Stomach (tissue), 9 donors: ENCODE results near the gene NDP. TPM values are rescaled to one million over a fixed set of nuclear protein-coding genes. Genes with fewer than 3 reads are reported as not detected.

Source experiments
- DNase-seq, 2 donors: peaks; one replicate each; pipeline versions ENCODE4 v3.0.0 to v3.0.0-alpha.2; 2013 to 2019
- H3K27ac ChIP-seq, 5 donors: fragments of 200-600 bp in 4 of 5; sonication (generic) in 4 of 5; one replicate each; pipeline ENCODE4 v1.5.1; 2013 to 2019; ENCODE audit warnings: mild to moderate bottlenecking in 1 of 5, moderate library complexity in 1 of 5
- H3K27me3 ChIP-seq, 3 donors: fragments of 200-600 bp; sonication (generic); one replicate each; pipeline ENCODE4 v1.5.1; 2017 to 2019; ENCODE audit warnings: mixed run types in 1 of 3
- H3K36me3 ChIP-seq, 4 donors: fragments of 200-600 bp; sonication (generic); 1 replicate in 3 of 4; 2 replicates in 1 of 4; pipeline ENCODE4 v1.5.1; 2016 to 2019
- H3K4me1 ChIP-seq, 4 donors: fragments of 200-600 bp; sonication (generic); one replicate each; pipeline ENCODE4 v1.5.1; 2016 to 2019
- H3K4me3 ChIP-seq, 4 donors: fragments of 200-600 bp; sonication (generic) in 3 of 4; one replicate each; pipeline ENCODE4 v1.5.1; 2016 to 2019; ENCODE audit warnings: mild to moderate bottlenecking in 1 of 4
- H3K9me3 ChIP-seq, 4 donors: fragments of 200-600 bp; sonication (generic); one replicate each; pipeline ENCODE4 v1.5.1; 2016 to 2019
- CTCF ChIP-seq, 7 experiments: fragments of 450-650 bp in 4 of 7; fragments of 200-600 bp in 3 of 7; sonication (generic) in 3 of 7; IDR thresholded peaks; one replicate each; pipeline ENCODE4 v1.5.1; 2016 to 2019; ENCODE audit warnings: antibody characterized with exemption in 7 of 7, control low read depth in 2 of 7, mild to moderate bottlenecking in 1 of 7
- EP300 ChIP-seq: sonication (generic); formaldehyde crosslinking; IDR thresholded peaks from one replicate; pipeline ENCODE4 v1.6.1; 2017; ENCODE audit warnings: antibody characterized with exemption
- POLR2A ChIP-seq, 4 donors: fragments of 450-650 bp; IDR thresholded peaks; one replicate each; pipeline ENCODE4 v1.6.1; 2016; ENCODE audit warnings: antibody characterized with exemption in 4 of 4, control low read depth in 2 of 4, mild to moderate bottlenecking in 1 of 4, moderate library complexity in 1 of 4
- POLR2AphosphoS5 ChIP-seq, 3 donors: sonication (generic); formaldehyde crosslinking; IDR thresholded peaks; one replicate each; pipeline ENCODE4 v1.6.1; 2016; ENCODE audit warnings: antibody characterized with exemption in 3 of 3
- WGBS, 5 donors: extraction: QIAGEN DNeasy Blood & Tissue Kit in 3 of 5; methylation state at CpG; one replicate each; pipeline versions ENCODE4 v1.1.5 to v1.1.7; 2013 to 2018; 5-methylcytosine and 5-hydroxymethylcytosine counted together
- intact Hi-C: fragments of 100-400 bp; cut with DNase I; formaldehyde crosslinking; loops from one replicate; pipeline ENCODE4 v1.15.1; 2023; ENCODE audit warnings: low total_unique reads
- polyA plus RNA-seq, 3 donors: library from polyadenylated mRNA; stranded (reverse); fragments of 200-250 nt; gene quantifications; one replicate each; pipeline ENCODE4 v1.2.3, GENCODE V29; 2013
- total RNA-seq, 5 donors: library from RNA; depleted of rRNA; stranded (reverse); fragments of >200 nt; gene quantifications; one replicate each; pipeline versions ENCODE4 v1.1.0 to v1.2.3, GENCODE V29; 2014 to 2016
- donor health status: healthy with polysubstance abuse.
- donor health status: Bipolar disorder and iron deficiency.
- donor health status: healthy.

The NDP gene
- total and polyA plus RNA-seq, 8 donors, result 0.15 to 0.73 (median 0.19) TPM; not detected in 5

- intact Hi-C loops, result no loop called here
- H3K9me3 ChIP-seq, result no peaks in the 10 kb centered on the region
- H3K4me3 ChIP-seq, result no peak overlapping the region
- no peak overlapping the region for H3K27ac ChIP-seq
- 67 to 90% (median 82%) methylated on average over 5 of the region's 5 CpGs for WGBS, 5 donors
- no peaks in the 10 kb centered on the region for H3K4me1 ChIP-seq
- no peak for DNase-seq
- TF ChIP-seq EP300 (no peak), POLR2A (IDR thresholded peaks at IDR 0.05) (no peak), POLR2AphosphoS5 (IDR thresholded peaks at IDR 0.05) (no peak), CTCF (IDR thresholded peaks at IDR 0.05) (no peak)
- peaks cover 0 to 4% (median 0%) of the 10 kb centered on the region in 3 donors for H3K27me3 ChIP-seq
- no peaks in the 10 kb centered on the region for H3K36me3 ChIP-seq
These were observed 73.0 kb downstream of the NDP start for GRCh38 chrX:43899878-43900815.

Other genes starting within 250 kb of the NDP start
- 10 to 100 TPM in 1 of 5 donors, 1 to 10 TPM in 4; 1.2 to 11.2 (median 8.6) TPM for gene MAOB, start 90.9 kb downstream of the NDP start, total RNA-seq
- gene MAOB, start 90.9 kb downstream of the NDP start, polyA plus RNA-seq, result 10 to 100 TPM; 13.3 to 16.0 (median 13.6) TPM